Iris pigment epithelial cell (primary cell): Measurements from ENCODE around the gene ADAM15.

Experiments used
- DNase-seq: peaks from one replicate; pipeline ENCODE4 v3.0.0-alpha.2; 2011; ENCODE audit warnings: low read depth

ADAM15 gene

DNA sequence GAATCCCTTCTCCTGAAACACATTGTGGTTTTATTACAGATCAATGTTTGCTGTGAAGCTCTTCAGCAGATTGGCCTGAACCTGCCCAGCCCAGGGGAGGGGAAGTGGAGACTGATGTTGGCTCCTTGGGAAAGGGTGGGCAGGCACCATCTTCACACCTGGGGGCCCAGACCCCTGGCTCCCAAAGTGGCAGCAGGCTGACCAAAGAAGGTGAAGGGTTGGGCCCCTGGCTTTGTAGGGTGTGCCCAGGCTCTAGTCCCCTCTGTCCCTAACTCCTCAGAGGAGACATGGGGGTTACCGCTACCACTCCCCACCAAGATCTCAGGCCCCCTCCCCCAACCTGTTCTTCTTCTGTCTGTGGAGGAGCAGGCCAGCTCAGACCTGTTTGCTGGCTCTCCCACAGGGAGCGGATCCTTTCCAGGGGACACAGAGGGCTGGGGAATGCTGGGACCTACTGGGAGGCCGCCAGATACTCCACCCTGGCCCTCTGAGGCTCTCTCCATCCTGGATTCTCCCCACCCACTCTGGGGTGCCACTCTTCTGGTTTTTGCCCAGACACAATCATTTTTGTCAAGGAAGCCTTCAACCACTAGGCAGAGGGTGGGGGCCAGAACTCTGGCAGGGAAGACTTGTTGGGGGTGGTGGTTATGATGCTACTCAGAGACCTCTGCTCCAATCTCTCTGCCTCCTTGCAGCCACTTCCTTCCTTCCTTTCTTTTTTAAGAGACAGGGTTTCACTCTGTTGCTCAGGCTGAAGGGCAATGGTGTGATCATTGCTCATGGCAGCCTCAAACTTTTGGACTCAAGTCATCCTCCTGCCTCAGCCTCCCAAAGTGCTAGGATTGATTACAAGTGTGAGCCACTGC lies 22.5 kb downstream of the ADAM15 start:
- no peak for DNase-seq

- DNase-seq: no peak
Observed at GRCh38 chr1:155075535-155075934, 24.4 kb downstream of the ADAM15 start.

- no peak for DNase-seq
Observed at GRCh38 chr1:155076371-155076770, 25.3 kb downstream of the ADAM15 start.

GRCh38 chr1:155077346-155077745 lies 26.2 kb downstream of the ADAM15 start:
- DNase-seq: no peak

DNA sequence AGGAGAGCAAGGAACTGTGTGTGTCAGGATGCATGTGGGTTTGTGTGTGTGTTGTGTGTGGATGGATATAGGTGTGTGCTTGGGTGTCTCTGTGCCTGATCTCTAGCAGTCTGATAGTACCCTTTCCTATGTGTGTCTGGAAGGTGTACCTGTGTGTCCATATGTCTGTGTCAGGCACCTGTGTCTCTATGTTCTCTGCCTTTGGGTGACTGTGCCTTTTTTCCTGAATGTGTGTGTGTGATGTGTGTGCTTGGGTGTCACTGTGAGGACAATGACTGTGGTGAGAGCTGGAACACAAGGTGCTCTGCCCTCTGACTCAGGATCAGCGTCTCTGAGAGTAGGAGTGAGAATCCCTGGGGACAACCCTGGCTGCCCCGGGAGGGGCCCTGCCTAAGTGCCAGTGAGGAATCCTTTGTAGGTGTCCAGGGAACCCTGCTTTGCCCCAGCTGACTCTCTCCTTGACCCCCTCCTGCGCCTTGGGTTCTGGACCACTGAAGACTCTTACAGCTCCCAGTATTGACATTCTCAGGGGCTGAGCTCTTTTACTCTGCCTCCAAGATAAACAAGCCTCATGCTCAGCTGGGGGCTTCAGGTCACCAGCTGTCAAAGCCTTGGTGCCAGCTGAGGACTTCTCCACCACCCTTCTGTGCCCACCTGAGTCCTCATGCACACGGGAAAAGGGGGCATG lies 26.8 kb downstream of the ADAM15 start:
- DNase-seq: no peak

- DNase-seq: peak; percentile 40
Observed at GRCh38 chr1:155078469-155079209, 27.5 kb downstream of the ADAM15 start, which contains the start of gene EFNA3. Gene EFNA3 (plus strand): TSS chr1:155078837. CDS start chr1:155078942, 105 bp downstream.

GRCh38 chr1:155079210-155079486 lies 28.0 kb downstream of the ADAM15 start:
- DNase-seq: no peak

DNA sequence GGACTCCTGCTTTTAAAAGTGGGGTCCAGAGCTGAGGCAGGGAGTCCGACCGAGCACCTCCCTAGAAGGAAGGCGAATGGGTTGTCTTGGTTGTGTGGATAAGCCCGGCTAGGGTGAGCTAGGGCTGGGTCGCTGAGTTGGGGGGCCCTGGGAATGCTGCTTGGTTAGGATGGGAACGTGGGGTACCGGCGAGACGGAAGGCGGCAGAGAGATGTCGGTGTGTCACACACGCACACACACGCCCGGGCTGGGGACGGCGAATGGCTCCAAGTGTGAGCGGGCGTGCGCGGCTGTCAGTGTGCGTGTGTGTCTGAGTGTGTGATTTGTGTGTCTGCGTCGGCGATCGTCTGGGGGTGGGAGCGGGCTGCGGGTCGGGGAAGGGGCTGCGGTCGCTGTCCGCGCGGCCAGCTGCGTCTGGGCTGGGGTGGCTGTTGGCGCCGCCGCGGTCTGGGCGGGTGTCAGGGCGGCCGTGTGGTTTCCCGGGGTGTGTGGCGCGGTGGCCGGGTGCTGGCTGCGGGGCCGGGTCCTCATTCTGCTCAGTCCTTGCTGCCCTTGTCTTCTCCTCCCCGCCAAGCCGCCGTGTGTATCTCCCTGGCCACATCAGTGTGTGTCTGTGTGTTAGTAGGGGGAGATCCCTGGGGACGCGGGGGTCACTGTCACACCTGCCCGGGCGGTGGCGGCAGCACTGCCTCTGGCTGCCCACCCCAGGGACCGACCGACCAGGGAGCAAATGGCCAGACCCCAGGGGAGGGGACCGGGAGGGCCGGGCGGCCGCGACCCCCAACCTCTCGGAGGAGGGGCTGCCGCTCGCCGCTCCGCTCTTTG lies 28.6 kb downstream of the ADAM15 start:
- DNase-seq: no peak

GRCh38 chr1:155080312-155081228 lies 29.5 kb downstream of the ADAM15 start:
- no peak for DNase-seq

GRCh38 chr1:155081472-155082300 lies 30.6 kb downstream of the ADAM15 start:
- no peak for DNase-seq

- no peak for DNase-seq
Observed at GRCh38 chr1:155082301-155083051, 31.4 kb downstream of the ADAM15 start.

DNA sequence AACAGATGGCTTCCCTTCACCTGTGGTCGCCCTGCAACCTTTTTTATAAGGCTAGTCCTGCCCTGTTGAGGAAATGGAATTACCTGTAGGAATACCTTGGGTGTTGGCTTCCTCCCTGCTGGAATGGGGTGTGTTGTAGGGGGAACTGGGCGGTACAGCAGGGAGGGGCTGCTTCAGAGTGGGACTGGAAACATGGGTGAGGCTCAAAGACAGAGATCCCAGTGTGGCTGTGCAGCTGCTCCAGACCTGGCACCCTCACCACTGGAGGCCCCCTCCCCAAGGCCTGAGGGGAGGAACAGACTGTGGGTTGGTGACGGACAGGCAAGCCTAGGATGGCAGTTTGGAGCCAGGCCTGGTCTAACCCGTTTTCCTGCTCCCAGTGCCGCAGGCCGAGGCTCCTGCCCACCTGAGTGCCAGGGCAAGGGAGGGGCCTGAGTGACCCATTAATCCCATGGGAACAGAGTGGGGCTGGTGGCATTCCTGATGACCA lies 32.0 kb downstream of the ADAM15 start:
- DNase-seq: no peak

DNA sequence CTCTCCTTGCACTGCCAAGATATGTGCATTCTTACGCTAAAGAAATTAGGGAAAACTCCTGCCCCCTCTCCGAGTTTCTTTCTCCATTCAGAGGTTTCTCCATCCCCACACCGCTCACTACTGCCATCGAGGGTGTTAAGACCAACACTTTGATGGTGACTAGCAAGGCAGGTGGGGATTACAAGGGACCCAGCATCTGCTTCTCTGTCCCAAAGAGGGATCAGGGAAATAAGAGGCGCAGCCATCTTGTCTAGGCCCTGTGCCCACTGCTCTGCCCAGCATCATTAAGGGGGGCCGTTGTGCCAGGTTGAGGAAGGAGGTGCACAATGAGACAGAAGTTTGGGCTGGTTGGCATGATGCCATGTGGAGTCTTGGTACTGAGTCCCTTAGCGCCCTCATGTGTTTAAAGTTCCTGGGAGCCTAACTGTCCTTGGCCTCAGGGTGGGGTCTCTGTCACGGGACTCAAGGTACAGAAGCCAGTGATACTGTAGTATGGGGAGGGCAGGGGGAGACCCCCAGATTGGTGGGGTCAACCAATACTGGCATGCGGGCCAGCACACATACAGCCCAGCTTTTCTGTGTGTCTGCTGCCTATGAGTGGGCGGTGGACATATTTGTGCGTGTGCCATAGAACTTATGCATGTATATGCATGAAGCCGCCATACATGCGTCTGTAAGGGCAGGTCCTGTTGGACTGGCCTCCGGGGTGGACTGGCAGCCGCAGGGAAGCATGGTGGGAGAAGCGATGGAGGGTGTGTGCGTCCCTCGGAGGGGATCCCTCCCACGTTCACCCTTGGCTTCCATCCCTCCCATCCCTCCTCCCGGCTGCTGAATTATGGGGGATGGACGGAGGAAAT lies 33.0 kb downstream of the ADAM15 start:
- no peak for DNase-seq

DNA sequence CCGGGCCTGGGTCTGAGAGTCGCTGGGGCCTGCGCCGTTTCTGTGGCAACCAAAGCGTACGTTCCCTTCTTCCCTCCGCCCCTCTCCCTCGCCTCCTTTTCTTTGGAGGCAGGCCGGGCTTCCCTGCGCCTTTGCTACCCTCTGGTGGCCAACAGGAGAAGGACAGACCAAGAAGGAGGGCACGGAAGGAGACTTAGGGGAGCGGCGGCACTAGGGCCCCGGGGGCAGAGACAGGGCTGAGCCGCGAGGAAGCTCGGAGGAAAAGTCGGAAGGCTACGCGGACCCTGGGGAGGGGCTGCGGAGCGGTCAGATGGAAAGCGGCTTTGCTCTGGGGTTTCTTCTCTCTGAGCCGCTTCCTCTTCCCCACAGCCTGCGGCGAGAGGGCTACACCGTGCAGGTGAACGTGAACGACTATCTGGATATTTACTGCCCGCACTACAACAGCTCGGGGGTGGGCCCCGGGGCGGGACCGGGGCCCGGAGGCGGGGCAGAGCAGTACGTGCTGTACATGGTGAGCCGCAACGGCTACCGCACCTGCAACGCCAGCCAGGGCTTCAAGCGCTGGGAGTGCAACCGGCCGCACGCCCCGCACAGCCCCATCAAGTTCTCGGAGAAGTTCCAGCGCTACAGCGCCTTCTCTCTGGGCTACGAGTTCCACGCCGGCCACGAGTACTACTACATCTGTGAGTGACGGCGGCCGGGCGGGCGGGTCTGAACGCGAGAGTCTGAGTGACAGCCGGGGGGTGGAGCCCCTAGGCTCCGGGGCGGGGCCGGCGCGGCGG lies 33.8 kb downstream of the ADAM15 start:
- DNase-seq: peak; percentile 93

DNA sequence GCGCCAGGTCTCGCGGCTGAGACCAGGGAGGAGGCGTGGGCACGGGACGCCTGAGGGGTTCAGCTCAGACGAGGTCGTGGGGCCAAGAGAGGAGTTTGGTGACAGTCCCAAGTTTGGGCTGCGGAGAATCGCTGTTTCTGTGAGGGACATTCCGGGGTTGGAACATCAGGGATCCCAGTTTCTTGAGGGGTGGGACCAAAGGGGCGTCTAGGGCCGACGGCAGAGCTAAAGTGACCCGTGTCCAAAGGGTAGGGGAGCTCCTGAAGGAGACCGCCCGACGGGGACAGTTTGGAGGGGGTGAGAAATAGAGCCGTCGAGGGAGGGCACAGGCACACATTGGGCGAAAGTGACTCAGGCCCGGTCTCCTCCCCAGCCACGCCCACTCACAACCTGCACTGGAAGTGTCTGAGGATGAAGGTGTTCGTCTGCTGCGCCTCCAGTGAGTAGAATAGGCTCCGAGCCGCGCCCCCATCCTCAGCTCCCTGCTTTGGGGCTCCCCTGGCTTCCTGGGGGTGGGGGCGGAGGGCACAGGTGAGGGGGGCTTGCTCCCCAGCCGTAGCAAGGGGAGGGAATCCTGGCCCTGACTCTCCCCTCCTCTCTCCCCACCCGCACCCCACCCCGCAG lies 34.5 kb downstream of the ADAM15 start:
- DNase-seq: no peak

DNA sequence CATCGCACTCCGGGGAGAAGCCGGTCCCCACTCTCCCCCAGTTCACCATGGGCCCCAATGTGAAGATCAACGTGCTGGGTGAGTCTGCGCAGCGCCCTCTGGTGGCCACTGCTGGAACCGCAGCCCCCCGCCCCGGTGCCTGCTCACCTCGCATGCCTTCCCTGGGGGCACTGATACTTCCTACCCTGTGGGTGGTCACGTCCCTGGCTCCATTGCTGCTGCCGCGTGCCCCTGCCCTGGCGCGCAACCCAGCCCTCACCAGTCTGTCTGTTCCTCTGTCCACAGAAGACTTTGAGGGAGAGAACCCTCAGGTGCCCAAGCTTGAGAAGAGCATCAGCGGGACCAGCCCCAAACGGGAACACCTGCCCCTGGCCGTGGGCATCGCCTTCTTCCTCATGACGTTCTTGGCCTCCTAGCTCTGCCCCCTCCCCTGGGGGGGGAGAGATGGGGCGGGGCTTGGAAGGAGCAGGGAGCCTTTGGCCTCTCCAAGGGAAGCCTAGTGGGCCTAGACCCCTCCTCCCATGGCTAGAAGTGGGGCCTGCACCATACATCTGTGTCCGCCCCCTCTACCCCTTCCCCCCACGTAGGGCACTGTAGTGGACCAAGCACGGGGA lies 35.1 kb downstream of the ADAM15 start:
- DNase-seq: peak; percentile 36
